MM.1S (cell line): Measurements from ENCODE around the gene KMT2D.

ENCODE experiments used
- EZH2 ChIP-seq: fragments of 300-600 bp; sonication (generic); optimal IDR thresholded peaks from 2 replicates; pipeline ENCODE3; 2017; ENCODE audit warnings: low read depth, mild to moderate bottlenecking, antibody characterized with exemption, low read length, mixed read lengths
- EZH2phosphoT487 ChIP-seq: fragments of 300-600 bp; sonication (generic); IDR thresholded peaks from 2 replicates; pipeline ENCODE4 v1.6.1; 2018; ENCODE audit warnings: antibody characterized with exemption, low read length
- TF ChIP-seq, protein P1 (sequence below): fragments of 300-600 bp; sonication (generic); IDR thresholded peaks from 2 replicates; pipeline ENCODE4 v1.5.1; 2016; ENCODE audit warnings: antibody characterized with exemption, low read length, mixed read lengths

DNA sequence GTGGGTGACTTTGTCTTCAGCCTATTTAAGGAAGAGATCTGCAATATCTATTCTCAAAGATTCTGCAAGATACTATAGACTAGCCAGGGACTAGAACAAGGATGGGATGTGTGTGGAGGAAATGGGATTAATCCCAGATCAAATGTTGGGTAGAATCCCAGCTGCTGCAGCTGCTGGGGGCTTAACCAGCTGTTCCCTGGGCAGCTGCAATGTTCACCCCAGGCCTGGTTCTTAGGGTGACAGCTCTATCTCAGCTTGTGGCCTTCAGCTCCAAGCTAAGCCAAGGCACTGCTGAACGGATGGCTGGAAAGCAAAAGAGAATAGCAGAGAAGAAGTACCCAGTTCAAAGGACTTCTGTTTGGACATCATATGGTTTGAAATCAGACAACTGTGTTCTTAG lies 19.2 kb upstream of the KMT2D start:
- TF ChIP-seq, protein P1, sequence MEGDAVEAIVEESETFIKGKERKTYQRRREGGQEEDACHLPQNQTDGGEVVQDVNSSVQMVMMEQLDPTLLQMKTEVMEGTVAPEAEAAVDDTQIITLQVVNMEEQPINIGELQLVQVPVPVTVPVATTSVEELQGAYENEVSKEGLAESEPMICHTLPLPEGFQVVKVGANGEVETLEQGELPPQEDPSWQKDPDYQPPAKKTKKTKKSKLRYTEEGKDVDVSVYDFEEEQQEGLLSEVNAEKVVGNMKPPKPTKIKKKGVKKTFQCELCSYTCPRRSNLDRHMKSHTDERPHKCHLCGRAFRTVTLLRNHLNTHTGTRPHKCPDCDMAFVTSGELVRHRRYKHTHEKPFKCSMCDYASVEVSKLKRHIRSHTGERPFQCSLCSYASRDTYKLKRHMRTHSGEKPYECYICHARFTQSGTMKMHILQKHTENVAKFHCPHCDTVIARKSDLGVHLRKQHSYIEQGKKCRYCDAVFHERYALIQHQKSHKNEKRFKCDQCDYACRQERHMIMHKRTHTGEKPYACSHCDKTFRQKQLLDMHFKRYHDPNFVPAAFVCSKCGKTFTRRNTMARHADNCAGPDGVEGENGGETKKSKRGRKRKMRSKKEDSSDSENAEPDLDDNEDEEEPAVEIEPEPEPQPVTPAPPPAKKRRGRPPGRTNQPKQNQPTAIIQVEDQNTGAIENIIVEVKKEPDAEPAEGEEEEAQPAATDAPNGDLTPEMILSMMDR: no peak
- no peak for TF ChIP-seq EZH2
- no peak for TF ChIP-seq EZH2phosphoT487
